ENCODE measurements around the gene CHST8.

Gene CHST8

DNA sequence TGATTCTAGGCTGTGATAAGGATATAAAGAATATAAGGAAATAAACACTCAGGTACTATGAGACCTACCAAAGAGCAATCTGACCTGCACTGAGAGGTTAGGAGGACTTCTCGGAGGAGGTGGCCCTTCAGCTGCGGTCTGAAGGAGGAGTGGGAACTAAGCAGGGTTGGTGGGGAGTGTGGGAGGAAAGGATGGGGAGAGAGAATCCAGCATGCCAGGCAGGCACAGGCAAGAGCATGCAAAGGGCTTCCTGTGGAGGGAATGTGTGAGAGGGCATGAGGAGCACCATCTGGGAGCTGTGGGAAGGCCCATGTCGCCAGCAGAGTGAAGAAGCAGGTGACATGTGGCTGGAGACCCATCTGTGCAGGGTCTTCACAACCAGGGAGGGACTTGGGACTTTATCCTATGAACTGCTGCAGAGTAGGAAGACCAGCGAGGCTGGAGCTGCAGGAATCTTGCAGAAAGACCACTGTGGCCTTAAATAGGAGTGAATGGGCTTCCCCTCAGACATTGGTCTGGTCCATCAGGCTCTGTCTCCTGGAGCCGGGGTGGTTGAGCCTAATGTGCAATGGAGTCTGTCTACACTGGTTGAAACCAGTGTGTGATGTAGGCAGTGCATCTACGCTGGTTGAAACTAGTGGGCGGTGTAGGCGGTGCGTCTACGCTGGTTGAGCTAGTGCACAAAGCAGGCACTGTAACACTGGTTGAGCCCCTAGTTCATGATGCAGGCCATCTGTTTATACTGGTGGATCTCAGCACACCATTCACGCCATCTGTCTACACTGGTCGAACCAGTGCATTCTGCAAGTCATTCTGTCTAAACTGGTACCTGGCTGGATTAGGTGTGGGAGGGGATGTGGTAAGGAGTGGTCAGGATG lies 6.4 kb downstream of the CHST8 start:
- no peaks in the 10 kb centered on the region for H3K79me2 ChIP-seq (ENCODE audit: insufficient read depth, low read length)
- H3K27me3 ChIP-seq (ENCODE audit: insufficient read depth, low read length, poor library complexity) = no peaks in the 10 kb centered on the region
- no peak overlapping the region for H3K27ac ChIP-seq (ENCODE audit: low read length)
- peaks cover 11% of the 10 kb centered on the region; the same call in 1 of the 2 replicates for H4K20me1 ChIP-seq (ENCODE audit: insufficient read depth, low read length)
- no peaks in the 10 kb centered on the region for H3K4me1 ChIP-seq (ENCODE audit: insufficient read depth, low read length)
- H3K9me3 ChIP-seq (ENCODE audit: insufficient read depth, low read length, severe bottlenecking) = no peaks in the 10 kb centered on the region
- TF ChIP-seq CTCF (IDR thresholded peaks at IDR 0.05; ENCODE audit: borderline replicate concordance, extremely low read depth, low read length, poor library complexity, severe bottlenecking) = no peak
- no peak overlapping the region for H3K9ac ChIP-seq (ENCODE audit: low read depth, low read length)
- no peak overlapping the region for H3K4me2 ChIP-seq (ENCODE audit: insufficient read depth, low read length)
- no peak overlapping the region for H3K4me3 ChIP-seq (ENCODE audit: low read depth in 1 of 2, low read length in 2 of 2)
- no peaks in the 10 kb centered on the region for H3K36me3 ChIP-seq (ENCODE audit: insufficient read depth, low read length)
- H2AFZ ChIP-seq (ENCODE audit: low read depth, low read length) = no peak overlapping the region
- DNase-seq (no peak), ATAC-seq (ENCODE audit: insufficient read depth, low read depth) (no peak)

GRCh38 chr19:33628921-33629825 lies 7.4 kb downstream of the CHST8 start:
- H2AFZ ChIP-seq (ENCODE audit: low read depth, low read length) = no peak overlapping the region
- H3K27me3 ChIP-seq (ENCODE audit: insufficient read depth, low read length, poor library complexity) = no peaks in the 10 kb centered on the region
- ATAC-seq (ENCODE audit: insufficient read depth, low read depth) = no peak
- no peaks in the 10 kb centered on the region for H3K4me1 ChIP-seq (ENCODE audit: insufficient read depth, low read length)
- no peak overlapping the region for H3K9ac ChIP-seq (ENCODE audit: low read depth, low read length)
- peaks cover 11% of the 10 kb centered on the region; the same call in 1 of the 2 replicates for H4K20me1 ChIP-seq (ENCODE audit: insufficient read depth, low read length)
- no peak overlapping the region for H3K4me2 ChIP-seq (ENCODE audit: insufficient read depth, low read length)
- TF ChIP-seq EZH2 (IDR thresholded peaks at IDR 0.05; ENCODE audit: borderline replicate concordance, low read depth, low read length, severe bottlenecking) = no peak
- TF ChIP-seq CTCF (IDR thresholded peaks at IDR 0.05; ENCODE audit: borderline replicate concordance, extremely low read depth, low read length, poor library complexity, severe bottlenecking) = no peak
- H3K4me3 ChIP-seq (ENCODE audit: low read depth in 1 of 2, low read length in 2 of 2) = no peak overlapping the region
- H3K36me3 ChIP-seq (ENCODE audit: insufficient read depth, low read length) = no peaks in the 10 kb centered on the region
- H3K9me3 ChIP-seq (ENCODE audit: insufficient read depth, low read length, severe bottlenecking) = no peaks in the 10 kb centered on the region
- no peaks in the 10 kb centered on the region for H3K79me2 ChIP-seq (ENCODE audit: insufficient read depth, low read length)
- no peak overlapping the region for H3K27ac ChIP-seq (ENCODE audit: low read length)
- no peak for DNase-seq

- DNase-seq = no peak
Observed at GRCh38 chr19:33629826-33630375, 8.1 kb downstream of the CHST8 start.

More at GRCh38 chr19:33629826-33630375, 8.1 kb downstream of the CHST8 start:
- Histone ChIP-seq H3K27ac (ENCODE audit: low read length) (no peak overlapping the region), H3K4me3 (ENCODE audit: low read depth in 1 of 2, low read length in 2 of 2) (no peak overlapping the region), H3K27me3 (ENCODE audit: insufficient read depth, low read length, poor library complexity) (no peaks in the 10 kb centered on the region), H2AFZ (ENCODE audit: low read depth, low read length) (no peak overlapping the region), H3K4me2 (ENCODE audit: insufficient read depth, low read length) (no peak overlapping the region), H4K20me1 (ENCODE audit: insufficient read depth, low read length) (peaks cover 11% of the 10 kb centered on the region; the same call in 1 of the 2 replicates), H3K9me3 (ENCODE audit: insufficient read depth, low read length, severe bottlenecking) (no peaks in the 10 kb centered on the region), H3K9ac (ENCODE audit: low read depth, low read length) (no peak overlapping the region), H3K4me1 (ENCODE audit: insufficient read depth, low read length) (no peaks in the 10 kb centered on the region), H3K36me3 (ENCODE audit: insufficient read depth, low read length) (no peaks in the 10 kb centered on the region), H3K79me2 (ENCODE audit: insufficient read depth, low read length) (no peaks in the 10 kb centered on the region)
- no peak for ATAC-seq (ENCODE audit: insufficient read depth, low read depth)
- TF ChIP-seq EZH2 (IDR thresholded peaks at IDR 0.05; ENCODE audit: borderline replicate concordance, low read depth, low read length, severe bottlenecking) (no peak), CTCF (IDR thresholded peaks at IDR 0.05; ENCODE audit: borderline replicate concordance, extremely low read depth, low read length, poor library complexity, severe bottlenecking) (no peak)
